Neural cell (in vitro differentiated cells): ENCODE data around the gene GRIK2. TPM values are rescaled to one million over a fixed set of nuclear protein-coding genes. Genes with fewer than 3 reads are reported as not detected.

Experiments used
- H2AFZ ChIP-seq: fragments of 200-600, 300-800 bp; sonication (generic), shearing (Covaris generic); 2 replicates; pipeline ENCODE4 v1.6.0; 2014; ENCODE audit warnings: low read depth, mild to moderate bottlenecking, antibody characterized with exemption, low read length, moderate library complexity
- H3F3A ChIP-seq: fragments of 200-600 bp; shearing (Covaris generic); 2 replicates; pipeline ENCODE4 v1.6.1; 2016; ENCODE audit warnings: mild to moderate bottlenecking, moderate library complexity, mixed read lengths, antibody characterized with exemption, low read length; ENCODE audit not compliant: insufficient read depth, poor library complexity, severe bottlenecking
- H3K27ac ChIP-seq: fragments of 200-600, 300-800 bp; sonication (generic), shearing (Covaris generic); 2 replicates; pipeline ENCODE4 v1.5.1; 2014; ENCODE audit warnings: mild to moderate bottlenecking, low read length, moderate library complexity
- H3K27me3 ChIP-seq: fragments of 300-800, 200-600 bp; sonication (generic), shearing (Covaris generic); 2 replicates; pipeline ENCODE4 v1.6.0; 2014; ENCODE audit warnings: mild to moderate bottlenecking, low read depth, low read length, moderate library complexity; ENCODE audit not compliant: insufficient read depth
- H3K36me3 ChIP-seq: fragments of 300-800, 200-600 bp; sonication (generic), shearing (Covaris generic); 2 replicates; pipeline ENCODE4 v1.5.1; 2014; ENCODE audit warnings: mild to moderate bottlenecking, antibody characterized with exemption, low read length, moderate library complexity; ENCODE audit not compliant: insufficient read depth
- H3K4me2 ChIP-seq: fragments of 300-800, 200-600 bp; sonication (generic), shearing (Covaris generic); 2 replicates; pipeline ENCODE4 v1.6.0; 2014; ENCODE audit warnings: mild to moderate bottlenecking, low read length
- H3K4me3 ChIP-seq: fragments of 300-800, 200-600 bp; sonication (generic), shearing (Covaris generic); 2 replicates; pipeline ENCODE4 v1.5.1; 2014; ENCODE audit warnings: mild to moderate bottlenecking, low read length, moderate library complexity
- H3K79me2 ChIP-seq: fragments of 200-600 bp; shearing (Covaris generic); replicated peaks from 2 replicates; pipeline ENCODE4 v1.6.0; 2014; ENCODE audit warnings: mild to moderate bottlenecking, low read length, moderate library complexity; ENCODE audit not compliant: insufficient read depth
- H3K9ac ChIP-seq: fragments of 300-800, 200-600 bp; sonication (generic), shearing (Covaris generic); 2 replicates; pipeline ENCODE4 v1.6.1; 2016; ENCODE audit warnings: mild to moderate bottlenecking, low read length, mixed read lengths
- H3K9me2 ChIP-seq: fragments of 200-600 bp; shearing (Covaris generic); 2 replicates; pipeline ENCODE4 v1.6.1; 2016; ENCODE audit warnings: mild to moderate bottlenecking, low read length, mixed read lengths; ENCODE audit not compliant: insufficient read depth
- H3K9me3 ChIP-seq: fragments of 200-600, 300-800 bp; sonication (generic), shearing (Covaris generic); 2 replicates; pipeline ENCODE4 v1.6.1; 2016; ENCODE audit warnings: mild to moderate bottlenecking, mixed run types, low read length, moderate library complexity, mixed read lengths
- H4K20me1 ChIP-seq: fragments of 200-600 bp; shearing (Covaris generic); 2 replicates; pipeline ENCODE4 v1.6.1; 2016; ENCODE audit warnings: mild to moderate bottlenecking, mixed run types; ENCODE audit not compliant: insufficient read depth
- CTCF ChIP-seq: fragments of 450-650 bp; IDR thresholded peaks from 2 replicates; pipeline ENCODE4 v1.5.1; 2014; ENCODE audit warnings: antibody characterized with exemption, mild to moderate bottlenecking, moderate library complexity; ENCODE audit not compliant: poor library complexity, severe bottlenecking
- EP300 ChIP-seq: fragments of 450-650 bp; conservative IDR thresholded peaks from 2 replicates; pipeline ENCODE4 v1.6.1; 2014; ENCODE audit warnings: antibody characterized with exemption, mild to moderate bottlenecking, moderate library complexity; ENCODE audit not compliant: poor library complexity, severe bottlenecking
- EZH2 ChIP-seq: fragments of 200-600, 300-800 bp; shearing (Covaris generic), sonication (generic); IDR thresholded peaks from 2 replicates; pipeline ENCODE4 v1.6.1; 2014; ENCODE audit warnings: antibody characterized with exemption, low read length, borderline replicate concordance, mild to moderate bottlenecking; ENCODE audit not compliant: insufficient read depth, poor library complexity, severe bottlenecking
- MXI1 ChIP-seq: fragments of 450-650 bp; conservative IDR thresholded peaks from 2 replicates; pipeline ENCODE4 v1.6.1; 2014; ENCODE audit warnings: antibody characterized with exemption, mild to moderate bottlenecking; ENCODE audit not compliant: poor library complexity, severe bottlenecking
- POLR2AphosphoS5 ChIP-seq: IDR thresholded peaks from 2 replicates; pipeline ENCODE4 v1.6.1; 2012
- RAD21 ChIP-seq: fragments of 450-650 bp; conservative IDR thresholded peaks from 2 replicates; pipeline ENCODE4 v1.6.1; 2014; ENCODE audit warnings: antibody characterized with exemption, mild to moderate bottlenecking, moderate library complexity
- REST ChIP-seq: IDR thresholded peaks from 2 replicates; pipeline ENCODE4 v1.6.1; 2012; ENCODE audit warnings: borderline replicate concordance
- SMC3 ChIP-seq: fragments of 450-650 bp; conservative IDR thresholded peaks from 2 replicates; pipeline ENCODE4 v1.6.1; 2014; ENCODE audit warnings: antibody characterized with exemption, mild to moderate bottlenecking, moderate library complexity; ENCODE audit not compliant: poor library complexity
- TAF1 ChIP-seq: IDR thresholded peaks from 2 replicates; pipeline ENCODE4 v1.6.1; 2012; ENCODE audit warnings: low read depth
- polyA plus RNA-seq: library from polyadenylated mRNA; depleted of rRNA; stranded (reverse); fragments of >200 nt; gene quantifications from 2 replicates; pipeline ENCODE4 v1.2.3, GENCODE V29; 2014

GRIK2 gene
- polyA plus RNA-seq, 1 donor from 2014 or later = 106 TPM

GRCh38 chr6:101484781-101485180 lies 91.3 kb downstream of the GRIK2 start:
- Histone ChIP-seq H3K9me3 (no peaks in the 10 kb centered on the region), H3K9ac (no peak overlapping the region), H3K4me2 (no peak overlapping the region), H3K9me2 (no peaks in the 10 kb centered on the region), H4K20me1 (no peaks in the 10 kb centered on the region), H3K79me2 (no peaks in the 10 kb centered on the region), H3K27me3 (no peaks in the 10 kb centered on the region), H3K36me3 (no peaks in the 10 kb centered on the region), H2AFZ (no peak overlapping the region), H3F3A (no peaks in the 10 kb centered on the region), H3K27ac (no peak overlapping the region), H3K4me3 (no peak overlapping the region)
- TF ChIP-seq POLR2AphosphoS5 (no peak), RAD21 (no peak), EP300 (no peak), REST (no peak), CTCF (no peak), TAF1 (no peak), MXI1 (no peak), SMC3 (no peak), EZH2 (no peak)

GRCh38 chr6:101486124-101486523 lies 92.6 kb downstream of the GRIK2 start:
- Histone ChIP-seq H2AFZ (no peak overlapping the region), H3K9me3 (no peaks in the 10 kb centered on the region), H3K27me3 (no peaks in the 10 kb centered on the region), H3K79me2 (no peaks in the 10 kb centered on the region), H3K36me3 (no peaks in the 10 kb centered on the region), H3K4me2 (no peak overlapping the region), H3K9ac (no peak overlapping the region), H3K9me2 (no peaks in the 10 kb centered on the region), H3F3A (no peaks in the 10 kb centered on the region), H4K20me1 (no peaks in the 10 kb centered on the region), H3K27ac (no peak overlapping the region), H3K4me3 (no peak overlapping the region)
- TF ChIP-seq CTCF = no peak
- no peak for TF ChIP-seq POLR2AphosphoS5
- TF ChIP-seq TAF1 = no peak
- TF ChIP-seq SMC3 = no peak
